Brain microvascular endothelial cell (primary cell): Measurements from ENCODE around the gene PRAMEF2.
"Not testable (repeated sequence)": the region's sequence is repeated elsewhere in the genome, so short reads cannot be mapped to it uniquely, and the experiment has no call there.

ENCODE experiments used
- DNase-seq: peaks from one replicate; pipeline ENCODE4 v3.0.0-alpha.2; 2020
- H3K27ac ChIP-seq: fragments of 250-450 bp; sonication (Bioruptor Pico); 2 replicates; pipeline ENCODE4 v1.5.1; 2020; ENCODE audit warnings: mild to moderate bottlenecking, moderate library complexity
- H3K27me3 ChIP-seq: fragments of 250-450 bp; sonication (Bioruptor Pico); replicated peaks from 2 replicates; pipeline ENCODE4 v1.5.1; 2020; ENCODE audit warnings: mild to moderate bottlenecking
- H3K36me3 ChIP-seq: fragments of 250-450 bp; sonication (Bioruptor Pico); replicated peaks from 2 replicates; pipeline ENCODE4 v1.5.1; 2020; ENCODE audit warnings: mild to moderate bottlenecking
- H3K4me3 ChIP-seq: 2 replicates; pipeline ENCODE4 v1.5.1; 2011; ENCODE audit warnings: low read depth, mild to moderate bottlenecking, control low read depth, low read length, moderate library complexity
- in situ Hi-C: cut with HindIII; loops from 2 replicates; pipeline ENCODE4 v1.10.0; 2017; ENCODE audit warnings: low sequenced_read_pairs, low pct_ligation_motif_present
- TF ChIP-seq, protein P1 (sequence below): IDR thresholded peaks from 2 replicates; pipeline ENCODE4 v1.5.1; 2011; ENCODE audit warnings: low read depth, mild to moderate bottlenecking, moderate library complexity, low read length, control low read depth, inconsistent platforms; ENCODE audit errors: missing control alignments

The PRAMEF2 gene, protein sequence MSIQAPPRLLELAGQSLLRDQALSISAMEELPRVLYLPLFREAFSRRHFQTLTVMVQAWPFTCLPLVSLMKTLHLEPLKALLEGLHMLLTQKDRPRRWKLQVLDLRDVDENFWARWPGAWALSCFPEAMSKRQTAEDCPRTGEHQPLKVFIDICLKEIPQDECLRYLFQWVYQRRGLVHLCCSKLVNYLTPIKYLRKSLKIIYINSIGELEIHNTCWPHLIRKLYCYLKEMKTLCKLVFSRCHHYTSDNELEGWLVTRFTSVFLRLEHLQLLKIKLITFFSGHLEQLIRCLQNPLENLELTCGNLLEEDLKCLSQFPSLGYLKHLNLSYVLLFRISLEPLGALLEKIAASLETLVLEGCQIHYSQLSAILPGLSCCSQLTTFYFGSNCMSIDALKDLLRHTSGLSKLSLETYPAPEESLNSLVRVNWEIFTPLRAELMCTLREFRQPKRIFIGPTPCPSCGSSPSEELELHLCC

DNA sequence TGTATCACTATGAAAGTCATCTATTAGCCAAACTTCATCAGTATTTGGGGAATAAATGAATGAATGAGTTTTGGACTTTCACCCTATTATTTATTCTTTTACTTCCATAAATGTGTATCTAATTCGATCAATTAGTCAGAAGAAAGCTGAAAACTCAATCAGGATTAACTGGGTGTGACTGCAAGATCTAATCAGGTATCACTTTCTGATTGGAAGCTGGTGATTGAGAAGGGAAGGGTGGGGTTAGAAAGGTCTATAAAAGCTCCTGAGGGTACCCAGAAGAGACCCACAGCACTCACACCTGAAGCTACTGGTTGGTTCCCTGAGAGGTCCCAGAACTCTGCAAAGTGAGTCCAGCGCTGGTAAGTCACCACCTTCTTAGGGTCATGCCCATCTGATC lies at the start of gene PRAMEF2:
Gene PRAMEF2 (plus strand): TSS at position 301 of the 400 bp plus-strand sequence. CDS start 1,924 bp downstream, outside the sequence.
- H3K4me3 ChIP-seq, H3K27ac ChIP-seq, DNase-seq, H3K36me3 ChIP-seq, in situ Hi-C loops, H3K27me3 ChIP-seq: not testable (repeated sequence)

DNA sequence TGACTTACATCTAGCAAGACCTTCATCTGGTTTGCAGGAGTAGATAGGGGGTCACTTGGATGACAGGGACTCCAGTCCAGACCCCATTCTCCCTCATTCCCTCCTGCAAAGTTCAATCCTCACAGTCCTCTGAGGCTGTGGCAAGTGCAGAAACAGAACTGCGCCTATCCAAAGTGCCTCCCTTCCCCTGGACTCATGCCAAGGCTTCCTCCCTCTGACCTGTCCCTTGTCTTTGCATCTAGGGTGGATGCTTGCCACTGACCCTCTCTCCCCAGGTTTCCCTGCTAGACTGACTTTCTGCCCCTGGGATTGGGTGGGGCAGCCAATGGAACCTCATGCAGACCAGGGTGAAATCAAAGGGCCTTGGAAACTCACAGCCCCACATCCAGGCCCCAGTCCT lies 47.0 kb upstream of the PRAMEF2 start:
- H3K27me3 ChIP-seq = no peaks in the 10 kb centered on the region
- TF ChIP-seq, protein P1, sequence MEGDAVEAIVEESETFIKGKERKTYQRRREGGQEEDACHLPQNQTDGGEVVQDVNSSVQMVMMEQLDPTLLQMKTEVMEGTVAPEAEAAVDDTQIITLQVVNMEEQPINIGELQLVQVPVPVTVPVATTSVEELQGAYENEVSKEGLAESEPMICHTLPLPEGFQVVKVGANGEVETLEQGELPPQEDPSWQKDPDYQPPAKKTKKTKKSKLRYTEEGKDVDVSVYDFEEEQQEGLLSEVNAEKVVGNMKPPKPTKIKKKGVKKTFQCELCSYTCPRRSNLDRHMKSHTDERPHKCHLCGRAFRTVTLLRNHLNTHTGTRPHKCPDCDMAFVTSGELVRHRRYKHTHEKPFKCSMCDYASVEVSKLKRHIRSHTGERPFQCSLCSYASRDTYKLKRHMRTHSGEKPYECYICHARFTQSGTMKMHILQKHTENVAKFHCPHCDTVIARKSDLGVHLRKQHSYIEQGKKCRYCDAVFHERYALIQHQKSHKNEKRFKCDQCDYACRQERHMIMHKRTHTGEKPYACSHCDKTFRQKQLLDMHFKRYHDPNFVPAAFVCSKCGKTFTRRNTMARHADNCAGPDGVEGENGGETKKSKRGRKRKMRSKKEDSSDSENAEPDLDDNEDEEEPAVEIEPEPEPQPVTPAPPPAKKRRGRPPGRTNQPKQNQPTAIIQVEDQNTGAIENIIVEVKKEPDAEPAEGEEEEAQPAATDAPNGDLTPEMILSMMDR = no peak
- in situ Hi-C loops = no loop called here
- H3K27ac ChIP-seq = no peak overlapping the region
- H3K4me3 ChIP-seq = no peak overlapping the region
- no peak for DNase-seq
- H3K36me3 ChIP-seq = no peaks in the 10 kb centered on the region

DNA sequence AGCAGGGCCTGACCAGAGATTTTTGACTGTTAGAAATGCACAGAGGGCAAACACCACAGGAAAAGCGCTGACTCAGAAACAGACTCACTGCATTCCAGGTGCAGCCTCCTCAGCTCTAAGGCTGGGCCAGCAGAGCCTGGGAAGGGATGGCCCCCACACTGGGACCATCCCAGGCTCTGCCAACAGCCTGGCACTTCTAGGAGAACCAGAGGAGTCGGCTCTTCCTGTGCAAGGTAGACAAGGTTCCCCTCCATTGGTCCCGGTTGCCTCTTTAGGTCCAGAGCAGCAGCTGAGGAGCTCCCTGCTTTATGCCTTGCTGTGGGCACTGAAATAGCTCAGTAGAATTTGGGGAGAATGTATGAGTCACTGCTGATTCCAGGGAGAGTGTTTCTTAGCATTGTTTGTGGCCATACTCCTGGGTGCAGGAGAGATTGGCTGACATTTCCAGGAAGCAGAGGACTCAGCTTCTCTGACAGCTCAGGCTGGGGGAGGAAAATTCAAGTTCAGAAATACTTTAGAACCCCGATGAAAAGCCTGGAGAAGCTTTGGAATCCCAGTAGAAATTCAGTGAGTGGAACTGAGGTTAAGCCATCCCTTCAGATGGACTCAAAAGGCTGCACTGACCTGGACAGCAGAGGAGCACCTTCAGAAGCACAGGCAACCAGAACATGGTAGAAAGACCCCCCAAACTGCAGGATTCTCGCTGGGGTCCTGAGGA lies 46.0 kb upstream of the PRAMEF2 start:
- Histone ChIP-seq H3K36me3 (no peaks in the 10 kb centered on the region), H3K4me3 (no peak overlapping the region), H3K27ac (no peak overlapping the region), H3K27me3 (no peaks in the 10 kb centered on the region)
- DNase-seq = no peak
- TF ChIP-seq, protein P1 = no peak
- in situ Hi-C loops = no loop called here

DNA sequence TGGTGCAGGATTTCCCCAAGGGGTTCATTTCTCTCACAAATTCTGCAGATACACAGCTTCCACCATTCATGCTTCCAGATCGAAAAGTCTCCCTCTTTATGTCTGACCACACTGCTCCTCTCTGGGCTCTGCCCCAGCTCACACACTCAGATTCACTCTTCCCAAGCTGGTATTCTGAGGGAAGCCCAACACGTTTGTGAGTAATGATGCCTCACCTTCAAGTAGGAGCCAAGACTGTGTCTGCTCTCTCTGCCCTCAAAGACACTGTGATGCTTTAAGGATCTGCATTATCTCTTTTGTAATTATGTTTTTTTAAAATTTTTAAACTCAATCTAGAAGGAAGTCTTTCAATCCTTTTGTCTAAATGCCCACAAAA lies 45.5 kb upstream of the PRAMEF2 start:
- H3K36me3 ChIP-seq = no peaks in the 10 kb centered on the region
- DNase-seq = no peak
- no peak overlapping the region for H3K27ac ChIP-seq
- no peaks in the 10 kb centered on the region for H3K27me3 ChIP-seq
- TF ChIP-seq, protein P1 = no peak
- in situ Hi-C loops = no loop called here
- H3K4me3 ChIP-seq = no peak overlapping the region

DNA sequence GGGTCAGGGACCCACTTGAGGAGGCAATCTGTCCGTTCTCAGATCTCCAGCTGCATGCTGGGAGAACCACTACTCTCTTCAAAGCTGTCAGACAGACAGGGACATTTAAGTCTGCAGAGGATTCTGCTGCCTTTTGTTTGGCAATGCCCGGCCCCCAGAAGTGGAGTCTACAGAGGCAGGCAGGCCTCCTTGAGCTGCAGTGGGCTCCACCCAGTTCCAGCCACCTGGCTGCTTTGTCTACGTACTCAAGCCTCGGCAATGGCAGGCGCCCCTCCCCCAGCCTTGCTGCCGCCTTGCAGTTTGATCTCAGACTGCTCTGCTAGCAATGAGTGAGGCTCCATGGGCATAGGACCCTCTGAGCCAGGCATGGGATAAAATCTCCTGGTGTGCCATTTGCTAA lies 37.8 kb upstream of the PRAMEF2 start:
- DNase-seq, in situ Hi-C loops, H3K27me3 ChIP-seq, H3K27ac ChIP-seq, H3K36me3 ChIP-seq, H3K4me3 ChIP-seq: not testable (repeated sequence)

DNA sequence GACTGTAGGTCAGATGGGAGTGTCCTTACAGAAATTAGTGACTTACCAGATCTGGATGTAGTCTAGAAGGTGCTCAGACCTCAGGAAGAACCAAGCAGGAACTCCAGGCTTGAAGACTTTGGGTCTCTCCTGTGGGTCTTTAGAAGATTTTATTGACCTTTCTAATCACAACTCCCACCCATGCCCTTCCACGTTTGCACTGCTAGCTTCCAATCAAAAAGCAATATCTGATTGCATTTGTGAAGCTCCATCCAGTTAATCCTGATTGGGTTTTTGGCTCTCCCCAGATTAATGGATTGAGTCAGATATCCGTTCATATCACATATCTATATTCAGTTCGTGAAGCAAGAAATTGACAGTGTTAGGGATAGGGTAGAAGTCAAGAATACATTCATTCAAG lies 25.6 kb upstream of the PRAMEF2 start, which contains the start of gene PRAMEF11:
Gene PRAMEF11 (minus strand): TSS at position 101 of the 400 bp plus-strand sequence. CDS start 2,621 bp downstream, outside the sequence.
- H3K36me3 ChIP-seq, H3K27ac ChIP-seq, H3K4me3 ChIP-seq, DNase-seq, H3K27me3 ChIP-seq, in situ Hi-C loops: not testable (repeated sequence)

DNA sequence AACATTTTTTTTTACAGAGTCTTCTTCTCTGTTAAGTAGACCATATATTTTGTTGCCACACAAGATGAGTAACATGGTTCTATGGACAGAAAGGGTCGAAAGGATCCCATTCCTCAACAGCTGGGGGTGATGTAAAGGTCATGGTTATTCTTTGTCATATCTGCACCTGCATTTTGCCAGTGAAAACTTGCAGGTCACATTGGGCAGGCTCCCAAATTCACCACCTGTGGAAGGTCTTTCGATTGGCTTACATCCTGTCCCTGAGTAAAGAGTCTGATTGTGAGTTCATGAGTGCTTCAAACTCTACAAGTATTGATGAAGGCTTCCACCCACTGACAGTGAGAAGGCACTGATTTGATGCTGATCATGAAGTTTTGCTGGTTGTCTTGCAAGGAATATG lies 23.6 kb upstream of the PRAMEF2 start:
- H3K36me3 ChIP-seq, H3K27ac ChIP-seq, DNase-seq, in situ Hi-C loops, H3K27me3 ChIP-seq, H3K4me3 ChIP-seq: not testable (repeated sequence)

DNA sequence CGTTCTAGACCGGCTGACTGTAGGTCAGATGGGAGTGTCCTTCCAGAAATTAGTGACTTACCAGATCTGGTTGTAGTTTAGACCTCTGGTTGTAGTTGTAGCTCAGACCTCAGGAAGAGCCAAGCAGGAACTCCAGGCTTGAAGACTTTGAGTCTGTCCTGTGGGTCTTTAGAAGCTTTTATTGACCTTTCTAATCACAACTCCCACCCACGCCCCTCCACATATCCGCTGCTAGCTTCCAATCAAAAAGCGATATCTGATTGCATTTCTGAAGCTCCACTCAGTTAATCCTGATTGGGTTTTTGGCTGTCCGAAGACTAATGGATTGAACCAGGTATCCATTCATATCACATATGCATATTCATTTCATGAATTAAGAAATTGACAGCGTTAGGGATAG lies 8.3 kb upstream of the PRAMEF2 start, which contains the start of gene HNRNPCL1:
Gene HNRNPCL1 (minus strand): TSS at position 101 of the 400 bp plus-strand sequence. CDS start 431 bp downstream, outside the sequence.
- H3K27ac ChIP-seq, in situ Hi-C loops, H3K27me3 ChIP-seq, DNase-seq, H3K36me3 ChIP-seq, H3K4me3 ChIP-seq: not testable (repeated sequence)
